Activated naive CD8-positive, alpha-beta T cell treated with anti-CD3 and anti-CD28 coated beads, Interleukin-2, amount 50 U/mL, for 16 hours (primary cell): ENCODE measurements around the gene SLC14A1.
A peak's percentile ranks its signal among the peaks of the same experiment; 100 is the strongest.

Experiments used
- DNase-seq: peaks from one replicate; pipeline ENCODE4 v3.0.0-alpha.2; 2020; ENCODE audit warnings: low read depth, low spot score

SLC14A1 gene

DNA sequence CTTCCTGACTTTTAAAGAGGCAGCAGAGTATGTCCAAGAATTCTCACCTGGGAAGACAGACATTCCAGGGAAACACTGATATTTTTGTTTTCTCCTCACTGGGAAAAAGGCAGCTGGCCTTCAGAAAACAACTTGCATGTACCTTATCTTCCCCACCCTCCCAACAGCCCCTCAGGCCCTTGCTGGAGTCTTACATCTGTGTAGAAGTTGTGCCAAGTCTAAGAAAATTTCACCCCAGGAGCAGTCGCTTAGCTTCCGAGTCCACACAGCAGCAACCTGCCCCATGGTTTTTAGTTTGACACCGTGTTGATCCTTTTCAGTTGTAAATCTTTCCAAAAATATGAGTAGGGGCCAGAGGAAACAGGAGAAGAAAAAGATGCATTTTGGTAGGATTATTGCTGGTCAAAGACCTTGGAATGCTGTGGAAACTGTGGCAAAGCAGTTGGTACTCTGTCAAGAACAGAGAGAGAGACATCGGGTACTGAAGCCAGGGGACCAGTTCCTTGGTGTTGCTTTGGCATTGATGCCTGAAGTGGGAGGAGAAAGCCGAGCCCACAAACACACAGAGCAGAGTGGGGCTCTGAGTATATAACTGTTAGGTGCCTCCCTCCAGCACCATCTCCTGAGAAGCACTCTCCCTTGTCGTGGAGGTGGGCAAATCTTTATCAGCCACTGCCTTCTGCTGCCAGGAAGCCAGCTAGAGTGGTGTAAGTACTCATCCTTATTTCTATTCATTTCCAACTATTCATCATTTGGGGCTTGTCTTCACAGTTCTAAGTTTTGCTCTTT is at the start of gene SLC14A1:
SLC14A1 (plus strand) TSS at position 615 of the 789 bp plus-strand sequence. CDS start 6,140 bp downstream, outside the sequence.
- DNase-seq = no peak

GRCh38 chr18:45677276-45677807 is 46.6 kb upstream of the SLC14A1 start:
- no peak for DNase-seq

GRCh38 chr18:45678441-45678840 is 45.5 kb upstream of the SLC14A1 start:
- DNase-seq = no peak

GRCh38 chr18:45678850-45679249 is 45.1 kb upstream of the SLC14A1 start:
- no peak for DNase-seq

- no peak for DNase-seq
Measured at GRCh38 chr18:45680066-45680690, 43.8 kb upstream of the SLC14A1 start.

DNA sequence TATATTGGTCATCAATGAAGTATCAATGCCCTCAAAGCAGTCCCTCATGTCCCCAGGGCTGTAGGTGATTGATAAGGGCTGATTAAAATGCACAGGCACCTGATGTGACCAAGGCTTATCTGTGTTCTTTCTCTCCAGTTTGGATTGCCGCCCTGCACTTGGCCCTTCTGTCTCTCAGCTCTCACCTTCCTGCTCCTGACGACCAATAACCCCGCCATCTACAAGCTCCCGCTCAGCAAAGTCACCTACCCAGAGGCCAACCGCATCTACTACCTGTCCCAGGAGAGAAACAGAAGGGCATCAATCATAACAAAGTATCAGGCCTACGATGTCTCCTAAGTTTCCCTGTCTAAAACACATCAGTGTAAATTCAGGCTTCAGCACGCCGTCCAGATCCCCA is 41.8 kb upstream of the SLC14A1 start:
- no peak for DNase-seq

- no peak for DNase-seq
Measured at GRCh38 chr18:45684341-45685115, 39.5 kb upstream of the SLC14A1 start.

DNA sequence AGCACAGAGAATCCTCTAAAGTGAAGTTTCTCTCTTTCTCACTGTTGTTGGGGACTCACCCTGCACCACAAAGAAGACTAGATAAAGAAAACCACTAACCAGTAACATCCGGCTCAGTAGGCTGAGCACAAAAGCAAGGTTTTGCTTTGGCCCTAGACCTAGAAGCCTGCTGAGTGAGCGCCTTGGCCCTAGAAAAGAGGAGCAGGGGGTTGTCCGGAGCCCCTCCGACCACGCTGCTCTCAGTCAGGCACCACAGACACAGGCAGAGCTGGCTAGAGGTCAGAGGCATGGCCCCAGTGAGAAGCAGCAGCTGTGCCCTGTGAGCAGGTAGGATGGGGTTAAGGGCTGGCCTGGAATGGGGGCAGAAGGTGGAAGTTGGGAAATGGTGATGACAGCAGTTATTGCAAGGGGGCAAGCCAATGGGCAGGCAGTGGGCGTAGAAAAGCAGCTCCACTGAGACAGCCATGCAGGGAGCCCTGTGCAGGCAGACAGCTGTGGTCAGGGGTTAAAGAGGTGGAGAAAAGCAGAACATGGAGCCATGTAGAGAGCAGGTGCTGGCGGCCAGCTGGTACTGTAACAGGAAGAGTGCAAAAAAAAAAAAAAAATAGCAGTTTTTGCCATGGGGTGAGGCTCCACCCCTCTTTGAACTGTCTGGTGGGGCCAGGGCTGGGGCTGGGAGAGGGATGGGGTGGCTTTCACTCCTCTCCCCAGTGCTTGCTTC is 36.9 kb upstream of the SLC14A1 start:
- no peak for DNase-seq

DNA sequence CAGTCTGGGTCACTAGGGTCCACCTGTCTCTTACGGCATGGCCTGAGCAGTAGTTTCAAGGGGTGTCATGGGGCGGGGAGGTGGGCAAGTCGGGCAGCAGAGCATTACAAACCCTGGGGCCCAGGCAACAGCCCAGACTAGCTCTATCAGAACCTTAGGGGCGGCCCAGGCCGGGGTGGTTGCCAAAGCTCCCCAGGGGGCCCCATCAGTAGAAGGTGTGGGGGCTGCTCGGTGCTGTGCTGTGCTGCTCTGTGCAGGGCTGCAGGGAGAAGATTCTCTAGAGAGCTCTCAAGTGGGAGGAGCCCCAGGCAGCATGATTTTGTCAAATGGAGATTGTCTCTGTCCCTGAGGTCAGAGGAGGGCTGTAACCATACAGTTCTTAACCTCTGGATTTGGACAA is 36.4 kb upstream of the SLC14A1 start:
- no peak for DNase-seq

- no peak for DNase-seq
Measured at GRCh38 chr18:45688113-45688512, 35.9 kb upstream of the SLC14A1 start.

DNA sequence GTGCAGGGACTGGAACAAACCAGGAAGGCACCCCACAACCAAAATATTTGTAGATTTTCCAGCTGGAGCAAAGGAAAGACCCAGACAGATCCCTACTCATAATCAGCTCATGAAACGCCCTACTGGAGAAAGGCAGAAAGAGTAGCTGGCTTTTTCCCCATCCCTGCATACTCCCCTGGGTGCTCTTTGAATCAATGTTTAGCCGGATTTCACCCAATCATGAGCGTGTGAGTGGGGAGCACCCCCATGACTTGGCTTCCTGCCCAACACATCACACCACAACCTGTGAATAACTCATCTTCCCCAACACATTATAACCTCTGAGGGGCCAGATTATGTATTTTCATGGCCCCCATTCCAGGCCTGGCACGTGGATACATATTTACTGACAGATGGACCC is 35.1 kb upstream of the SLC14A1 start:
- DNase-seq = peak; percentile 35

GRCh38 chr18:45689396-45689795 is 34.6 kb upstream of the SLC14A1 start:
- no peak for DNase-seq

- DNase-seq = peak; percentile 46
Measured at GRCh38 chr18:45690975-45691815, 32.8 kb upstream of the SLC14A1 start.

- no peak for DNase-seq
Measured at GRCh38 chr18:45691816-45692179, 32.2 kb upstream of the SLC14A1 start.

- DNase-seq = no peak
Measured at GRCh38 chr18:45702708-45703265, 21.2 kb upstream of the SLC14A1 start.

DNA sequence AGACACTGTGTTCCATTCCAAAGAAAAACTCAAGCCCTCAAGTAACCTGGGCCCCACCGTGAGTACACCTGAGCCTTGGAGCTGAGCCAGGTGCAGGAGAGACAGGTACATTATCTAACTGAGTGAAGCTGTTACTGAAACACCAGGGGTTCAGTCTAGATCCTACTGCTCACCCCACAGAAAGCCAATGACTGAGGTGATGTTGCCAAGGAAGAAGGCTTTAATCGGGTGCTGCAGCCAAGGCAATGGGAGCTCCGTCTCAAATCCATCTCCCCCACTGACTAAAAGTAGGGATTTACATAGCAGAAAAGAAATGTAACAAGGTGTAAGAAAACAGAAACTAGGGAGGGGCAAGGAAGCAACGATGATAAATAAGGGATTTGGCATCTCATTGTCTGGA is 15.2 kb upstream of the SLC14A1 start:
- DNase-seq = no peak

DNA sequence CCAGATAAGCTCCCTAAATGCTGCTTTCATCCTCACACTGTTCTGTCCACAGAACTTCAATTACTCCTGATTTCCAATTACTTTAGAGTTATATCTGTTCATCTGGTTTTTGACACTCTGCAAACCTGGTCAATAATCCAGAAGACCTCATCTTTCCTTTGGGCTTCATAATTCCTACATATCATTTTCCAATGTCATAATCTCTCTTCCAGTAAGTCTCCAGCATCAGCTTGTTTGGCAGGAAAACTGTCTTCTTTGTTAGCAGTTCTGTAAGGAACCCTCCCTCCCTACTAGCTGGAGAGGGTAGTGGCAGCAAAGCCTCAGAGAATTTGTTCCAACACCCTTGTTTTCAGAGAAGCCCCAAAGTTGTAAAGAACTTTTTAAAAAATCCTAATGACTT is 11.9 kb upstream of the SLC14A1 start:
- no peak for DNase-seq

GRCh38 chr18:45713239-45713638 is 10.7 kb upstream of the SLC14A1 start:
- DNase-seq = no peak

- DNase-seq = no peak
Measured at GRCh38 chr18:45715212-45715780, 8.7 kb upstream of the SLC14A1 start.

DNA sequence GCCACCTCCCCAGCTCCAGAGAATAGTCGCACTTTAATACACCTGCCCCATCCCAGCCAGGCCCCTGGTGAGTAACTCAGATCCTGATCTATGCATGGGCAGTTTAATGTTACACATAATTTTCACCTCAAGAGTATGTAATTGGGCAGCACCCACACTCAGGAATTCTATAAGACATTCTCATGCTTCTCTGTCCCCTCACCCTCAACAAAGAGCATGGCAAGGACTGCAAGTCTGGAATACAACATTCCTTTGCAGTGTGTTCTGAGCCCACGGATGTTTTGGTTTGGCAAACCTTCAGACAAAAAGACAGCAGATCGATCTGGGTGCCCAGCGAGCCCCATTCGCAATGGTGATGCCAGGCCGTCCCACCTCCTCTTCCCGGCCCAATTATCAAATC is 4.9 kb upstream of the SLC14A1 start:
- no peak for DNase-seq
